Right hindlimb (tissue), 1 donor: Measurements from ENCODE around the gene SESN2.

ENCODE experiments used
- DNase-seq: peaks from one replicate; pipeline ENCODE4 v3.0.0-alpha.2; 2018

The SESN2 gene, protein sequence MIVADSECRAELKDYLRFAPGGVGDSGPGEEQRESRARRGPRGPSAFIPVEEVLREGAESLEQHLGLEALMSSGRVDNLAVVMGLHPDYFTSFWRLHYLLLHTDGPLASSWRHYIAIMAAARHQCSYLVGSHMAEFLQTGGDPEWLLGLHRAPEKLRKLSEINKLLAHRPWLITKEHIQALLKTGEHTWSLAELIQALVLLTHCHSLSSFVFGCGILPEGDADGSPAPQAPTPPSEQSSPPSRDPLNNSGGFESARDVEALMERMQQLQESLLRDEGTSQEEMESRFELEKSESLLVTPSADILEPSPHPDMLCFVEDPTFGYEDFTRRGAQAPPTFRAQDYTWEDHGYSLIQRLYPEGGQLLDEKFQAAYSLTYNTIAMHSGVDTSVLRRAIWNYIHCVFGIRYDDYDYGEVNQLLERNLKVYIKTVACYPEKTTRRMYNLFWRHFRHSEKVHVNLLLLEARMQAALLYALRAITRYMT

GRCh38 chr1:28259252-28259933 is at the start of gene SESN2:
Gene SESN2 (plus strand): TSS chr1:28259518. CDS start chr1:28259848, 330 bp downstream.
- peak; percentile 99 for DNase-seq

GRCh38 chr1:28209700-28210099 is 49.6 kb upstream of the SESN2 start:
- no peak for DNase-seq

GRCh38 chr1:28213315-28213714 is 46.0 kb upstream of the SESN2 start:
- DNase-seq, result no peak

DNA sequence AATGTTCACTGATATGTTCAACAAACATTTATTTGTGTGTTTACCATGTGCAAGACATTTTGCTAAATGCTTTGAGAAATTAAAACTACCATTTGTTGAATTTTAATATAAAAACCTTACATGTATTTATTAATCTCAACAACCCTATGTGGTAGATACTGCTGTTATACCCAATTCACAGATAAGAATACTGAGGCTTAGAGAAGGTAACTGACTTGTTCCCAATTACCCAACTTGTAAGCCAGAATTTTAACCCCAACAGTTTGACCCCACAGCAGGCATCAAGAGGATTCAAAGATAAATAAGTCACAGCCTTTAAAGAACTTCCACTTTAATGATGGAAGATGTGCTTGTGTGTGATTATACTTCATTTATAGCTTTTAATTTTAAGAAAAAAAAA is 30.2 kb upstream of the SESN2 start:
- no peak for DNase-seq

GRCh38 chr1:28229996-28230395 is 29.3 kb upstream of the SESN2 start:
- no peak for DNase-seq

DNA sequence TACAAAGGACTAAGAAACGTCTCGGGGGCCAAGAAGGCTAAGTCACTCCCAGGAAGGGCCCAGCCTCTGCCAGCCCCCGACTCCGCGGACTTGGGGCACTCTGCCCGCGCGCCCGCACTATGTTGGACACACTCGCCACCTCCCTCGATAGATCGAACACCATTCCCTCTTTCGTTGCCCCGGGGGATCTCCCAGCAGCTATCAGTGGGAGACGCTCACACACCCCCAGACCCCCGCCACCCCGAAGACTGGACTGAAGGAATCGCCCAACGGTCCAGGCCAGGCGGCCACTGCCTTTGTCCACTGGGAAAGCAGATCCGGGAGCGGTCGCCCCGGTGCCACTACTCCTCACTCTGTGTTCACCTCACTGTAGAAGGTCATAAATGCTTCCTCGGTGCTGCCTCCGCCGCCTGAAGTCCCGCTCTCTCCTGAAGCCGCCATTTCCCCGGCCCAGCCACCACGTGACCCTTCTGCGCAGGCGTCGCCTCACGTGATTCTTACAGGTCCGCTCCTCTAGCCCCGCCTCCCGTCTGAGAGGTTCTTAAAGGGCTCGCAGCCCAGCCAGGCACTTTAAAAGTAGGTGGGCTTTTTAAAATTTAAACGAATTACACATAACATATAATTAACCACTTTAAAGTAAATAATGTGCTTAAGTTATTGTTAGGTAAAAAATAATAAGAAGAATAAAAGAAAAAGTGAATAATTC is 26.6 kb upstream of the SESN2 start, which contains the start of gene DNAJC8:
Gene DNAJC8 (minus strand): TSS at position 472 of the 706 bp plus-strand sequence. CDS start 31 bp downstream, at position 441.
- DNase-seq, result peak; percentile 95

DNA sequence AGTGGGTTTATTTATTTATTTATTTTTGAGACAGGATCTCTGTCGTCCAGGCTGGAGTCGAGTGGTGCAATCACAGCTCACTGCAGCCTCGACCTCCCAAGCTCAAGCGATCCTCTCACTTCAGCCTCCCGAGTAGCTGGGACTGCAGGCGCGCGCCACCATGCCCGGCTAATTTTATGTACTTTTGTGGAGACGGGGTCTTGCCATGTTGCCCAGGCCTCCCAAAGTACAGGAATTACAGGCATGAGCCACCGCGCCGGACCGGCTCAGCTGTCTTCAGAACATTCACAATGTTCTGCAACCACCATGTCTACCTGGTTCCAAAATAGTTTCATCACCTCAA is 26.1 kb upstream of the SESN2 start:
- no peak for DNase-seq

DNA sequence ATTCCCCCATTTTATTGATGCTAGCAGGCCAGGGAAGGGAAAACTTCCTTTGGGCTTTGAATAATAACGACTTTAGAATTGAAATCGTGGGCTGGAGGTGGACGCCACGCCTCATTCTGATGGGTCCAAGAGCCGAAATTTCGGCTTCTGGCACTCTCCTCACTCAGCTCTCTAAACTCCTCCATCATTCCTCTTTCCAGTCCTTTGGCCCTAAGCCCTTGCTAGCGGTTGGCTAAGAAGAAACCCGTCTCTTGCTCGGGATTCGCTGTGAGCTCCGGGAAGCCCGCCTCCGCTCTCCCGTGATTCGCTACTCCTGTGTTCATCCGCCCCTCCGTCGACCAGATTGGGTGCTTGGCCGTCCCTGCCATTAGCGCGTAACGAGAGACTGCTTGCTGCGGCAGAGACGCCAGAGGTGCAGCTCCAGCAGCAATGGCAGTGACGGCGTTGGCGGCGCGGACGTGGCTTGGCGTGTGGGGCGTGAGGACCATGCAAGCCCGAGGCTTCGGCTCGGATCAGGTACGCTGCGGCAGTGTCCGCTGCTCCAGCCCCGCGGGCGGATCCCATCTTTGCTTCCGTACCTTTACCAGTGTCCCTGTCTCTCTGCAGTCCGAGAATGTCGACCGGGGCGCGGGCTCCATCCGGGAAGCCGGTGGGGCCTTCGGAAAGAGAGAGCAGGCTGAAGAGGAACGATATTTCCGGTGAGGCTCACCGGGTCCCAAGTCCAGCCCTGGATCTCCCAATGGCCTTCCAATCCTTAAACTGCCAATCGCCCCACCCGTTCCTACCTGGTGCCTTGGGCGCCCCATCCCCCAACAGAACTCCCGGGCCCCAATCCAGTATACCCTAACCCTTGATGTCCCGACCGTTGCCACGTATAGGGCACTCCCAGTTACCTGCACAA is 23.3 kb upstream of the SESN2 start, which contains the start of gene ATP5IF1:
Gene ATP5IF1 (plus strand): TSS at position 370 of the 901 bp plus-strand sequence. CDS start 60 bp downstream, at position 430.
- peak; percentile 98 for DNase-seq

- DNase-seq, result no peak
Measured at GRCh38 chr1:28236656-28237322, 22.5 kb upstream of the SESN2 start.

DNA sequence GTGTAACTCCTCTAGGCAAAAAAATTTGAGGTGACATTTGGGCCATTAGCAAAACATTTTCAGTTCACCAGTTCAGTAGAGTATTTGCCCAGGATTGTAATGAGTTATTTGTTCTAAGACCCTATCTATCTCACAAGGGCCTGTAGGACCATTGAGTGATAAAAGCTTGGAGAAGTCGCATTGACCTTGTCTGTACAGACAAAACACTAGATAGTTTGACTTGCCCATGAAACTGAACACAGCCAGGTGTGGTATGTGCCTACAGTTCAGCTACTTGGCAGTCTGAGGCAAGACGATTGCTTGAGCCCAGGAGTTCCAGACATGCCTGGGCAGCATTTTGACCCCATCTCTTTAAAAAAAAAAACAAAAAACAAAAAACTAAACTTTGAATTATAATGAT is 20.3 kb upstream of the SESN2 start:
- no peak for DNase-seq

- DNase-seq, result no peak
Measured at GRCh38 chr1:28240024-28240423, 19.3 kb upstream of the SESN2 start.

- DNase-seq, result no peak
Measured at GRCh38 chr1:28241638-28242241, 17.6 kb upstream of the SESN2 start.

DNA sequence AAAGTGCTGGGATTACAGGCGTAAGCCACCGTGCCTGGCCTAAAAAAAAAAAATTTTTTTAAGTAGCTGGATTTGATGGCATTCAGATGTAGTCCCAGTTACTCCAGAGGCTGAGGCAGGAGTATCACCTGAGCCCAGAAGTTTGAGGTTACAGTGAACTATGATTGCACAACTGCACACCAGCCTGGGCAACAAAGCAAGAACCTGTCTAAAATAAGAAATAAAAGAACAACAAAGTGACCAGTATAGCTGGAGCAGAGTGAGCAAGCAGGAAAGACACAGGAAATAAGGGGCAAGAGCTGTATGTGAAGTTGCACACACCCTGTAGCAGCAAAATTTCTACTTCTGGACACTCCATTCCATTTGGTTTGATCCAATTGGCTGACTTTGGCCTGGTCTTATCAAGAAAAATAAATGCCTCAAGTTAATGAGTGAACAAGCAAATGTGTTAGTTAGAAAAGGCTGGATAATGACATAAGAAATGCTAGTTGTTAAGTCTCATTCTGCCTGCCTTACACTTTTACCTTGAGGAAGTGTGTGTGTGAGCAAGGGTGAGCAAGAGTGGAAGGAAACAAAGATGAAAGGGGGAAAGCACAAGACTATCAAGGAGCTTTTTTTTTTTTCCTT is 15.5 kb upstream of the SESN2 start:
- DNase-seq, result no peak

DNA sequence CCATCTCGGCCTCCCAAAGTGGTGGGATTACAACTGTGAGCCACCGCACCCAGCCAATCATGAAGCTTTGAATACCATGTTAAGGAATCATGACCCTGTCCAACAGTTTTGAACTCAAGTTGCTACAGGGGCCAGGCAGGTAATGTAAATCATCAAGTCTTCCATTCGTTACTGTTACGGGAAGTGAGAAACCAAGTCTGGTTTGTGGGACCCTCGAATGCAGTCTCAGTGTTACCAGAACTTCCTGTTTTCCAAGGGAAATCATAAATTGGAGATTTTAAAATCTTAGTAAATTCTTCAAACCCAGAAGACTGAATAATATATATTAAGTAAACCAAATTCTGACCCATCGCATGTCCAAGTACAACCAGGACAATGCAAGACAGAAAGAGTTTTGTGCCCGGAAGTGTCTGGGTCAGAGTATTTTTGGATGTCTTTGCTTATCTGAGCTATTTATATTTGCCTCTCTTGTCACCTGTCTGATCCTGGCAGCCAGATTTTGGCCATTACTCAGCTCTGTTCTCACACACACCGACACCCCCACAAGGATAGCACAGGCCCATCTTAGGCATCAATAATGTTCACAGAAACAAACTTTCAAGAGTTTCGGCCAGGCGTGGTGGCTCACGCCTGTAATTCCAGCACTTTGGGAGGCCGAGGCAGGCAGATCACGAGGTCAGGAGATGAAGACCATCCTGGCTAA is 14.6 kb upstream of the SESN2 start:
- no peak for DNase-seq

GRCh38 chr1:28246427-28246832 is 12.9 kb upstream of the SESN2 start:
- DNase-seq, result peak; percentile 27

GRCh38 chr1:28247612-28248272 is 11.6 kb upstream of the SESN2 start:
- no peak for DNase-seq

GRCh38 chr1:28248273-28249012 is 10.9 kb upstream of the SESN2 start:
- peak; percentile 81 for DNase-seq

- no peak for DNase-seq
Measured at GRCh38 chr1:28249013-28249865, 10.1 kb upstream of the SESN2 start.
